ENCODE measurements around the gene MYO15B. TPM values are rescaled to one million over a fixed set of nuclear protein-coding genes. Genes with fewer than 3 reads are reported as not detected.

The MYO15B gene
- total and polyA plus RNA-seq, 10 donors, result 123 to 569 (median 347) TPM

GRCh38 chr17:75667825-75668224 is 80.2 kb downstream of the MYO15B start:
- DNase-seq, result no peak
- Histone ChIP-seq H3K36me3 (peaks cover 0 to 61% (median 45%) of the 10 kb centered on the region in 6 donors), H3K27ac (peak overlapping the region in 7 of 8 donors; percentile 83 to 95 (median 94)), H3K27me3 (replicated peaks in 1 of 7) (no peaks in the 10 kb centered on the region), H3K9me3 (no peaks in the 10 kb centered on the region), H3K4me1 (peaks cover 29 to 85% (median 55%) of the 10 kb centered on the region in 6 donors), H3K4me3 (peak overlapping the region; percentile 68 to 98 (median 94))
- TF ChIP-seq POLR2A (IDR thresholded peaks at IDR 0.05) (no peak), CTCF (IDR thresholded peaks at IDR 0.05 in 8 of 11, conservative IDR thresholded peaks at IDR 0.05 in 3 of 11) (no peak), POLR2AphosphoS5 (IDR thresholded peaks at IDR 0.05) (no peak)
- 7 to 10% (median 9%) methylated on average over 4 of the region's 4 CpGs for WGBS, 5 donors
- intact Hi-C loops (cut with DNase I; ENCODE audit: low total_unique reads), result no loop called here

GRCh38 chr17:75668489-75668888 is 80.9 kb downstream of the MYO15B start:
- intact Hi-C loops (cut with DNase I; ENCODE audit: low total_unique reads), result no loop called here
- Histone ChIP-seq H3K9me3 (no peaks in the 10 kb centered on the region), H3K4me1 (peaks cover 29 to 81% (median 55%) of the 10 kb centered on the region in 6 donors), H3K27ac (no peak overlapping the region), H3K36me3 (peaks cover 0 to 63% (median 51%) of the 10 kb centered on the region in 6 donors), H3K4me3 (peak overlapping the region in 6 of 8 donors; percentile 88 to 98 (median 94)), H3K27me3 (replicated peaks in 1 of 7) (no peaks in the 10 kb centered on the region)
- TF ChIP-seq POLR2A (IDR thresholded peaks at IDR 0.05) (no peak), CTCF (IDR thresholded peaks at IDR 0.05 in 8 of 11, conservative IDR thresholded peaks at IDR 0.05 in 3 of 11) (no peak), POLR2AphosphoS5 (IDR thresholded peaks at IDR 0.05) (no peak)
- no peak for DNase-seq
- WGBS, 5 donors, result 76 to 85% (median 82%) methylated on average over 4 of the region's 4 CpGs

- peak; percentile 25 for DNase-seq
- Histone ChIP-seq H3K9me3 (no peaks in the 10 kb centered on the region), H3K36me3 (peaks cover 0 to 72% (median 61%) of the 10 kb centered on the region in 6 donors), H3K4me1 (peaks cover 24 to 77% (median 54%) of the 10 kb centered on the region in 6 donors), H3K27me3 (replicated peaks in 1 of 7) (no peaks in the 10 kb centered on the region), H3K27ac (no peak overlapping the region), H3K4me3 (no peak overlapping the region)
- intact Hi-C loops (cut with DNase I; ENCODE audit: low total_unique reads), result no loop called here
- no peak for TF ChIP-seq CTCF (IDR thresholded peaks at IDR 0.05 in 8 of 11, conservative IDR thresholded peaks at IDR 0.05 in 3 of 11)
- TF ChIP-seq POLR2AphosphoS5 (IDR thresholded peaks at IDR 0.05), result no peak
- TF ChIP-seq POLR2A (IDR thresholded peaks at IDR 0.05), result no peak
- 81 to 94% (median 87%) methylated on average over 5 of the region's 5 CpGs for WGBS, 5 donors
Measured at GRCh38 chr17:75670868-75671267, 83.3 kb downstream of the MYO15B start.

GRCh38 chr17:75672011-75672410 is 84.4 kb downstream of the MYO15B start:
- H3K36me3 ChIP-seq, result peaks cover 0 to 81% (median 64%) of the 10 kb centered on the region in 6 donors
- TF ChIP-seq POLR2A (IDR thresholded peaks at IDR 0.05) (no peak), CTCF (IDR thresholded peaks at IDR 0.05 in 8 of 11, conservative IDR thresholded peaks at IDR 0.05 in 3 of 11) (no peak), POLR2AphosphoS5 (IDR thresholded peaks at IDR 0.05) (no peak)
- DNase-seq, result peak; percentile 36
- whole genome bisulfite sequencing, 5 donors, result 95 to 98% (median 96%) methylated on average over 5 of the region's 5 CpGs
- peaks cover 18 to 78% (median 50%) of the 10 kb centered on the region in 6 donors for H3K4me1 ChIP-seq
- intact Hi-C loops (cut with DNase I; ENCODE audit: low total_unique reads), result no loop called here
- no peak overlapping the region for H3K4me3 ChIP-seq
- no peak overlapping the region for H3K27ac ChIP-seq
- no peaks in the 10 kb centered on the region for H3K27me3 ChIP-seq (replicated peaks in 1 of 7)
- H3K9me3 ChIP-seq, result no peaks in the 10 kb centered on the region

Measured in spleen (tissue), 11 donors.